Measurements from ENCODE around the gene RBM48. TPM values are rescaled to one million over a fixed set of nuclear protein-coding genes. Genes with fewer than 3 reads are reported as not detected.
"Not testable (repeated sequence)": the region's sequence is repeated elsewhere in the genome, so short reads cannot be mapped to it uniquely, and the experiment has no call there.

Gene RBM48
- total RNA-seq, 4 donors from 2014 or later: 8.0 to 16.6 (median 12.1) TPM

GRCh38 chr7:92517631-92518030, 11.0 kb upstream of the RBM48 start:
- DNase-seq (ENCODE audit: low spot score): no peak
- no peak for ATAC-seq (ENCODE audit: low FRiP score)

GRCh38 chr7:92520024-92520423, 8.6 kb upstream of the RBM48 start:
- no peak for DNase-seq (ENCODE audit: low spot score)
- TF ChIP-seq, protein P1, sequence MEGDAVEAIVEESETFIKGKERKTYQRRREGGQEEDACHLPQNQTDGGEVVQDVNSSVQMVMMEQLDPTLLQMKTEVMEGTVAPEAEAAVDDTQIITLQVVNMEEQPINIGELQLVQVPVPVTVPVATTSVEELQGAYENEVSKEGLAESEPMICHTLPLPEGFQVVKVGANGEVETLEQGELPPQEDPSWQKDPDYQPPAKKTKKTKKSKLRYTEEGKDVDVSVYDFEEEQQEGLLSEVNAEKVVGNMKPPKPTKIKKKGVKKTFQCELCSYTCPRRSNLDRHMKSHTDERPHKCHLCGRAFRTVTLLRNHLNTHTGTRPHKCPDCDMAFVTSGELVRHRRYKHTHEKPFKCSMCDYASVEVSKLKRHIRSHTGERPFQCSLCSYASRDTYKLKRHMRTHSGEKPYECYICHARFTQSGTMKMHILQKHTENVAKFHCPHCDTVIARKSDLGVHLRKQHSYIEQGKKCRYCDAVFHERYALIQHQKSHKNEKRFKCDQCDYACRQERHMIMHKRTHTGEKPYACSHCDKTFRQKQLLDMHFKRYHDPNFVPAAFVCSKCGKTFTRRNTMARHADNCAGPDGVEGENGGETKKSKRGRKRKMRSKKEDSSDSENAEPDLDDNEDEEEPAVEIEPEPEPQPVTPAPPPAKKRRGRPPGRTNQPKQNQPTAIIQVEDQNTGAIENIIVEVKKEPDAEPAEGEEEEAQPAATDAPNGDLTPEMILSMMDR (IDR thresholded peaks at IDR 0.05): no peak
- no peak for ATAC-seq (ENCODE audit: low FRiP score)

More at GRCh38 chr7:92517631-92518030, 11.0 kb upstream of the RBM48 start:
- TF ChIP-seq, protein P1 (IDR thresholded peaks at IDR 0.05): no peak

GRCh38 chr7:92523110-92523509, 5.5 kb upstream of the RBM48 start:
- DNase-seq (ENCODE audit: low spot score) (no peak), ATAC-seq (ENCODE audit: low FRiP score) (no peak)
- TF ChIP-seq, protein P1 (IDR thresholded peaks at IDR 0.05): no peak

GRCh38 chr7:92527300-92528187, 1.1 kb upstream of the RBM48 start:
- TF ChIP-seq, protein P1 (IDR thresholded peaks at IDR 0.05): no peak
- ATAC-seq (ENCODE audit: low FRiP score) (peak; percentile 52), DNase-seq (ENCODE audit: low spot score) (peak; percentile 25)

GRCh38 chr7:92528958-92529264, 316 bp downstream of the RBM48 start:
- ATAC-seq (ENCODE audit: low FRiP score) (no peak), DNase-seq (ENCODE audit: low spot score) (no peak)
- TF ChIP-seq, protein P1 (IDR thresholded peaks at IDR 0.05): no peak

GRCh38 chr7:92534572-92534971, 6.0 kb downstream of the RBM48 start:
- DNase-seq (ENCODE audit: low spot score): no peak
- ATAC-seq (ENCODE audit: low FRiP score): no peak
- TF ChIP-seq, protein P1 (IDR thresholded peaks at IDR 0.05): no peak

DNA sequence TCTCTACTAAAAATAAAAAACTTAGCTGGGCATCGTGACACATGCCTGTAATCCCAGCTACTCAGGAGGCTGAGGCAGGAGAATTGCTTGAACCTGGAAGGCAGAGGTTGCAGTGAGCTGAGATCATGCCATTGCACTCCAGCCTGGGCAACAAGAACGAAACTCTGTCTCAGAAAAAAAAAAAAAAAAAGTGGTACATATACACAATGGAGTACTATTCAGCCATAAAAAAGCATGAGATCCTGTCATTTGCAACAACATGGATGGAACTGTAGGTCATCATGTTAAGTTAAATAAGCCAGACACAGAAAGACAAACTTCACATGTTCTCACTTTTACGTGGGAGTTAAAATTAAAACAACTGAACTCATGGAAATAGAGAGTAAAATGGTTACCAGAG, 14.9 kb downstream of the RBM48 start:
- not testable (repeated sequence) for DNase-seq (ENCODE audit: low spot score); ATAC-seq (ENCODE audit: low FRiP score)

GRCh38 chr7:92545116-92545515, 16.5 kb downstream of the RBM48 start:
- ATAC-seq (ENCODE audit: low FRiP score): not testable (repeated sequence)

More at GRCh38 chr7:92545116-92545515, 16.5 kb downstream of the RBM48 start:
- not testable (repeated sequence) for DNase-seq (ENCODE audit: low spot score)
